H54 (cell line): ENCODE measurements around the gene GOLPH3.

Experiments used
- DNase-seq: peaks from one replicate; pipeline ENCODE4 v3.0.0; 2011; ENCODE audit warnings: low spot score, mixed read lengths; ENCODE audit not compliant: insufficient read length
- FAIRE-seq: peaks from 3 replicates; lab custom pipeline; 2011; peaks lifted over from hg19 to GRCh38; lab: Jason Lieb, UNC
- POLR2A ChIP-seq: IDR thresholded peaks from 2 replicates; pipeline ENCODE4 v1.6.1; 2011; ENCODE audit warnings: low read depth, mild to moderate bottlenecking, low read length

Gene GOLPH3

GRCh38 chr5:32110111-32110696, 63.9 kb downstream of the GOLPH3 start:
- no peak for DNase-seq
- FAIRE-seq = no peak
- TF ChIP-seq POLR2A = no peak

GRCh38 chr5:32109236-32109635, 64.9 kb downstream of the GOLPH3 start:
- FAIRE-seq (no peak), DNase-seq (no peak)
- no peak for TF ChIP-seq POLR2A

- DNase-seq = no peak
- no peak for FAIRE-seq
- TF ChIP-seq POLR2A = no peak
These were observed 66.0 kb downstream of the GOLPH3 start for GRCh38 chr5:32108167-32108566.

- FAIRE-seq = no peak
- DNase-seq = no peak
- TF ChIP-seq POLR2A = no peak
These were observed 66.8 kb downstream of the GOLPH3 start for GRCh38 chr5:32107291-32107690.

GRCh38 chr5:32103521-32103920, 70.6 kb downstream of the GOLPH3 start:
- DNase-seq = no peak
- no peak for TF ChIP-seq POLR2A
- FAIRE-seq = no peak

- TF ChIP-seq POLR2A = no peak
- FAIRE-seq (no peak), DNase-seq (no peak)
These were observed 71.7 kb downstream of the GOLPH3 start for GRCh38 chr5:32102254-32102986.

GRCh38 chr5:32100691-32101302, 73.3 kb downstream of the GOLPH3 start:
- DNase-seq (no peak), FAIRE-seq (no peak)
- TF ChIP-seq POLR2A = no peak

GRCh38 chr5:32100230-32100629, 73.9 kb downstream of the GOLPH3 start:
- no peak for TF ChIP-seq POLR2A
- DNase-seq (no peak), FAIRE-seq (no peak)

- DNase-seq (no peak), FAIRE-seq (no peak)
- no peak for TF ChIP-seq POLR2A
These were observed 74.6 kb downstream of the GOLPH3 start for GRCh38 chr5:32099486-32100035.

GRCh38 chr5:32098890-32099310, 75.2 kb downstream of the GOLPH3 start:
- DNase-seq (no peak), FAIRE-seq (no peak)
- no peak for TF ChIP-seq POLR2A

- no peak for DNase-seq
- FAIRE-seq = no peak
- no peak for TF ChIP-seq POLR2A
These were observed 75.8 kb downstream of the GOLPH3 start for GRCh38 chr5:32098291-32098690.

GRCh38 chr5:32096891-32097595, 77.1 kb downstream of the GOLPH3 start:
- no peak for DNase-seq
- no peak for FAIRE-seq
- no peak for TF ChIP-seq POLR2A

GRCh38 chr5:32095261-32095671, 78.9 kb downstream of the GOLPH3 start:
- FAIRE-seq (no peak), DNase-seq (no peak)
- no peak for TF ChIP-seq POLR2A

- no peak for TF ChIP-seq POLR2A
- no peak for DNase-seq
- no peak for FAIRE-seq
These were observed 79.4 kb downstream of the GOLPH3 start for GRCh38 chr5:32094691-32095090.
